ENCODE measurements around the gene DIS3L2.

The DIS3L2 gene

DNA sequence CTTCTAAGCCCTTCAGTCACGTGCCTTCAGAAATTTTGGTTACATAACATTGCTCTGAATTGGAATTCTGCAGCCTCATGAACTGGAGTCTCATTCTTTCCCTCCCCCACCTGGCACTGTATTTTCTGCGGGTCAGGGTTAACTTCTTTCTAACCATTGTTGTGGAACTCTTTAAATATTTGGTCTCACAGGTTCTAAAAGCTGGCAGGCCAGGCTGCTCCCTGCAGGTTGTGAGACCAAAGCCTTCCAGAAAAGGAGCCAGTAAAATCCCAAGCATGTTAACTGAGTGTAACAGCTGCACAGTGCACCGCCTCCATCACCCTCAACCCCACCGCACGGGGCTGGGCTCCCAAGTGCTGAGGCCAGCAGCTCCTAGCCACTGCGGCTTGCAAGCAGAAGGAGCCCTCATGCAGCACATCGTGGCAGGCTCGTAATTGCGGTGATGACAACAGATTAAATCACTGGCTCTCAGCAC, 243.0 kb downstream of the DIS3L2 start:
- DNase-seq = no peak

DNA sequence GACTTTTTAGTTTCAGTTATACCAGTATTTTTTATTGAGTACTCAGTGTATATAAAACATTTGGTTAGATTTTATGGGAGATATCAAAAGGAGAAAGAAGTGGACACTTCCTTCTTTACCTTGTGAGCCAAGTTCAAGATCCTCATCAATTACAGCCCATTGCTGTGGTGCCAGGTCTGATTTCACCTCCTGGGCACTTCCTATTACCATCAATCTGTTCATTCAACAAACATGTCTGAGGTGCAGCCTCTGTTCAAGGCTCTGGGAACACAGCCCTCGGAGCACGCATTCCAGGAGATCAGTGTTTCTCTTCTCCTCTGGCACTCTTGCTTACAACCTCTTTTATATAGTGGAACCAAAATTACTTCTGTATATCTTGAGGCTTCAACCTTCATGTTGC, 245.7 kb downstream of the DIS3L2 start:
- no peak for DNase-seq

DNA sequence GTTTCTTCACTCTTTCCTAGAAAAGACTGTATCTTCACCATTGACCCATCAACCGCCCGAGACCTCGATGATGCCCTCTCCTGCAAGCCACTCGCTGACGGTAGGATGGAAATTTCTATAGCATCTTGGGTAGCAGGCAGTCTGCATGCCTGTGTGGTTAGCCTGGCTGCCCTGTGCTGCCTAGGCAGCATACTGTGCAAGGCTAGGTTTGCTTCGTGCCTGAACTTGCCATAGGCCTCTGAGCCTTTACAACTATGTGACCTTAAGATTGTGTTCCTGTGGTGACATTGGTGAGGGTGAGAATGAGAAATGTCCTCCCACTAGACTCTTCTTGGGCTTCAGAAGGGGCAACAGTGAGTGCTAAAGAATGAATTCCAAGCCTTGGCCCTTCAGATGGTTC, 248.8 kb downstream of the DIS3L2 start:
- no peak for DNase-seq

DNA sequence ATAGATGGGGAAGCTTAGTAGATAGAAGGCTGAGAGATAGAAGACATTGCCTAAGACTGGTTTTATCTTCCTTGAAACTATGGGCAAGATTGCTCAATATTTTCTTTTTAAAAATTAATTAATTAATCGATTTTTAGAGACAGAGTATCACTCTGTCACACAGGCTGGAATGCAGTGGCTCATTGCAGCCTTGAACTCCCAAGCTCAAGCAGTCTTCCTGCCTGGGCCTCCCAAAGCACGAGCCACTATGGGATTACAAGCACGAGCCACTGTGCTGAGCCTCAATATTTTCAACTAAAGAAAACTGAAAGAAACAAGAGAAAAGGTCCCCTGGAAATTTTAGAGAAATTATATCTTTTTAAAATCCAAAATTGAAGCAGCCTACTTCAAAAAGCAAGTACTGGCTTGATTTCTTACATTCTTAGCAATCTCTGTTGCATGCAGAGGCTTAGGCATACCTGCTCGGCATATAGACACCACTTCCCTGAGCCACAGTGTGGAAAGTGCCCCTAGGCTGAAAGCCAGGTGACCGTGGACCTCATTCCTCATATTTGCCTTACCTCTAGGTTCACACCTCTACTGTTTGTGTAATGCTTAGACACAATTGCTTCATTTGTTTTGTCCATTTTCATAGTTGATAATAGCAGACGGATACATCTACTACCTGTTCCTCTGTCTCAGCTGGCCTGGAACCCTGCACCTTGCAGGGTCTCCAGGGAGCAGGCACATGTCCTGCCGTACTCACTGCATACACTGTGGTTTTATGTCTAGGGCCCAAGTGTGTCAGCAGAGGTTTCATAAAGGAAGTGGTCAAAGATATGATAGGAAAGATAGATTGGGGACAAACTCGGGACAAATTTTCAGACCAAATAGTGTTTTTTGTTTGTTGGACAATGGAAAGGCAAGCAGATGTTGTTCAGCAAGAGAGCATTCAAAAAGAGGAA, 250.5 kb downstream of the DIS3L2 start:
- DNase-seq = no peak

DNA sequence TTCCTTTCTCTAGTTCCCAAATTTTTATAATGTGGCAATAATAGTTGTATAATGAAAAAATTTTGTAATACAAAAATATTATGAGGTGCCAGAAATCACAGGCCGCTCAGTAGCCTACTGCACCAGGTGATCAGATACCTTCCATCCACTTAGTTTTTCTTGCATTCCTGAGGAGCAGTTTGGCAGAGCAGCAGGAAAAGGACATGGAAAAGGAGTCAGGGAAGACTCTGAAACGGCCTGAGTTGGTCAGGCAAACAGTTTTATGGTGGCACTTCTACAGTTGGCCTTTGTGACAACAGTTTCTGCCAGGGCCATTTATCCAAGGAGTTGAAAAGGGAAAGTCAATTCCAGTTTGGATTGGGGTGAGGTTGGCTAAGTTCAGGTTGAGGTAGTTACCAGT, 251.7 kb downstream of the DIS3L2 start:
- no peak for DNase-seq

DNA sequence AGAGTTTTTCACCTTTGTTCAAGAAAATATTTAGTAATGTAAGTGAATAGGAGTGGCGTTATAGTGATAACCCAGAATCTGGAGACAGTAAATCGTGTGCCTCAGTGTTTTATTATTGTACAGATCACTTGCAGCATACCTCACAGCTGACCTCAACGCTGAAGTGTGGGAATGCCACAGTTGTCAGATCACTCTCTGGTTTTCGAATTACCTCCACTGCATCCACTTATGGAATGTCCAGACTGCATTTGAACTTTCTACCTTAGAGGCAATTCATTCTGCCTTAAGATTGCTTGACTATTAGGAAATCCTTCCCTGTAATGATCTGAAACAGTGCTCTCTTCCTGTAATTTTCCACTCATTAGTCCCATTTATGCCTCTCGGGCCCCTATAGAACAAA, 252.5 kb downstream of the DIS3L2 start:
- DNase-seq = no peak

DNA sequence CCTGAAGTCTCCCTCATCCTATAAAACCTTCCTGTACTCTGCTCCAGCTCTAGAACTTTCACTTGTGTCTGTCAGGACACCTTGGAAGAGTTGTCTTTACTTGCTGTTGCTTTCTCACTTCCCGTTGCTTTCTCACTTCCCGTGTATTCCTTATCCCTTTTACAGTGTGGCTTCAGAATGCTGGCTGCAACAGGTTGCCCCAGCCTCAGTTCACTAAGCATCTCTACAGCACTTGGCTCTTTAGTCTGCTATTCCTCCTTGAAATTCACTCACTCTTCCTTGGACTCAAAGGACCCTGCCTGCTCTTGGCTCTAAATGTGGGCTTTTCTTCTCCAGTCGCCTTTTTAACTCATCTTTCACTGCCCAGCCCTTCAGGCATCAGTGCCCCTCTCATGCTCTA, 254.5 kb downstream of the DIS3L2 start:
- DNase-seq = no peak

DNA sequence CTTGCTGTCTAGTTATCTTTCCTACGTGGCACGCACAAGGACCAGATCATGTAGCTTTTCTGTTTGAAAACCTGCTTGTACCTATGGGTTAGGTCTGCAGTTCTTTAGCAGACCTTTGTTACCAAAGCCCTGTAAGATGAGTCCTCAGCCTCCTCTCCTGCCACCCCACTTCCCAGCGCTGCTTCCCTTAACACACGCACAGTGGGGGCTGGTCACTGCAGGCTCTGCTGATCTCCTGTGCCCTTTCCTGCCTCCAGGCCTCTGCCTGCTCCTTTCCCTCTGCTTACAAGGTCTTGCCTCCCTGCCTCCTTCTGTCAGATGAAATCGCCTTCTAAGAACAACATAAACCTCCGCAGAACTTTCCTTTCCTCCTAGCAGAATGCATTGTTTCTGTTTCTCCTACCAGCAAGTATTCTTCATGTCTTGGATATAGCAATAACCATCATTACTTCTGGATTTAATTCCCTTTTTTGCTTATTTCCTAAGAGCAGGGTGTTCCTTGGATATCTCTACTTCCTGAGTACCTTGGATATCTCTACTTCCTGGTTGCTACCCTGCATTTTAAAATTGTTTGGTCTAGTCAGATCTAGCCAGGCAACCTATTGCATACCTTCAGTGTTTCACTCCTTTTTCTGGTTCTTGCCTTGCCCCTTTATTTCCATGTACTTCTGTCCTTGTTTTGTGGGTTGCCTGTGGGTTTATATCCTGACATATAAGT, 257.4 kb downstream of the DIS3L2 start:
- no peak for DNase-seq

DNA sequence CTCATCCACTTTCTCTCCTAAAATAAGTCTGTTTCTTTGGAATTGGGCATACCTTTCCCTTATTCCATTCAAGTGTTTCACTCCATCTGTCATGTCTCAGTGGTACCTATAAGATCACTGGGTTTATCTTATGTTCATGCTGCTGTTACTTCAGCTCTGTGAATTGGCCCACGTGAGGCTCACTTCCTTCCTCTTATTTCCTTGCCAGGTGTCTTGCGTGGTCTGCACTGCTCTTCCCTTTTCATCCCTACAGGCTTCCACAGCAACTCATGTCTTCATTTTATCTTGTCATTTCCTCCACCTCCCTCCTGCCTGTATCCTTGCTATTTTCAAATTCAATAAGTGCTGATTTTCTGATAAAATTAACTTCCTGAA, 258.0 kb downstream of the DIS3L2 start:
- no peak for DNase-seq

DNA sequence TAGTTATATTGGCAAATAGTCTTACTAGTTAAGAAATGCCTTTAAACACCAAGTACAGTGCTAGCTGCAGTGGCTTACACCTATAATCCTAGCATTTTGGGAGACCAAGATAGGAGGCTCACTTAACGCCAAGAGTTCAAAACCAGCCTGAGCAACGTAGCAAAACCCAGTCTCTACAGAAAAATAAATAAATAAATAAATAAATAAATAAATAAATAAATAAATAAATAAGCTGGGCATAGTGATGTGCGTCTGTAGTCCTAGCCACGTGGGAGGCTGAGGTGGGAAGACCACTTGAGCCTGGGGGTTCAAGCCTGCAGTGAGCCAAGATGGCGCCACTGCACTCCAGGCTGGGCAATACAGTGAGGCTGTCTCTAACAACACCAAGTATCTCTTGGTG, 258.4 kb downstream of the DIS3L2 start:
- no peak for DNase-seq

DNA sequence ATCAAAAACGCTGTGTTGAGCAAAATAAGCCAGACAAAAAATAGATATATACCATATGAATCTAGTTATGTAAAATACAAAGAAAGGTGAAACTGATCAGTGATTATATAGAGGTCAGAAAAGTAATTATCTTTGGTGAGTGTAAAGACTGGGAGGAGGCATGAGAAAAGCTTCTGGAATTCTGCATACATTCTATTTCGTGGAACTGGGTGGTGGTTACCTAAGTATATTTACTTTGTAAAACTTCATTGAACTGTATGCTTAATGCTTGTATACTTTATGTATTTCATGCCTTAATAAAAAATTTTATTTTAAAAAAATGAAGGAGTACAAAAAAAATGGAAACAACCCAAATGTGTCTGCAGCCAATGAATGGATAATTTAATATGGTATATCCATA, 263.9 kb downstream of the DIS3L2 start:
- DNase-seq = no peak

DNA sequence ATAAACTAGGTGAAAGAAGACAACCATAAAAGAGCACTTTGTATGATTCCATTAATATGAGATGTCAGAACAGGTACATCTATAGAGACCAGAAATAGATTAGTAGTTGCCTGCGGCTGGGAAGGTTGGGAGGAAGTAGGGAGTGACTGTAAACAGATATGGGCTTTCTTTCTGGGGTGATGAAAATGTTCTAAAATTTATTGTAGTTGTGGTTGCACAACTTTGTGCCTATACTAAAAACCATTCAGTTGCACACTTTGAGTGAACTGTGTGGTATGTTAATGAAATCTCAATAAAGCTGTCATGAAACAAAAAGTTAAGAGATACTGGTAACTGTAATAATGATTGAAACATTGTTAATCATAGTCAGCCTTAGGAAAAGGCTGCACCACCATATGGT, 264.4 kb downstream of the DIS3L2 start:
- no peak for DNase-seq

DNA sequence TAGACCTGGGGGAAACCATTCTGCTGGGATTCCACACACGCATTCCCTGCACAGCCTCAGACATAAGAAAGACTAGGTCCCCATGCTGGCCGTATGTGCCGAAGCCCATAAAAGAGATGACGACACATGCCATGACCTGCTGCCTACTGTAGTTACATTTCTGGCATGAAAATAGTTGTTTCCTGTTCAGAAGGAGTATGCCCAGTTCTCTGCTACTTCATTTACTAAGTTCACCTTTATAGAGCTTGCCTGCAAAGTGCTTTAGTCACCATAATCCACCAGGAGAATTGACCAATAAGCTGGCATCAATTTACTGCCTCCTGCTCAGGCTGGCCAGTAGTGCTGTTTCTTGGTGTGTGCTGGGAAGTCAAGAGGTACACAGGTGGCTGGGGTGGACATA, 266.8 kb downstream of the DIS3L2 start:
- DNase-seq = no peak

DNA sequence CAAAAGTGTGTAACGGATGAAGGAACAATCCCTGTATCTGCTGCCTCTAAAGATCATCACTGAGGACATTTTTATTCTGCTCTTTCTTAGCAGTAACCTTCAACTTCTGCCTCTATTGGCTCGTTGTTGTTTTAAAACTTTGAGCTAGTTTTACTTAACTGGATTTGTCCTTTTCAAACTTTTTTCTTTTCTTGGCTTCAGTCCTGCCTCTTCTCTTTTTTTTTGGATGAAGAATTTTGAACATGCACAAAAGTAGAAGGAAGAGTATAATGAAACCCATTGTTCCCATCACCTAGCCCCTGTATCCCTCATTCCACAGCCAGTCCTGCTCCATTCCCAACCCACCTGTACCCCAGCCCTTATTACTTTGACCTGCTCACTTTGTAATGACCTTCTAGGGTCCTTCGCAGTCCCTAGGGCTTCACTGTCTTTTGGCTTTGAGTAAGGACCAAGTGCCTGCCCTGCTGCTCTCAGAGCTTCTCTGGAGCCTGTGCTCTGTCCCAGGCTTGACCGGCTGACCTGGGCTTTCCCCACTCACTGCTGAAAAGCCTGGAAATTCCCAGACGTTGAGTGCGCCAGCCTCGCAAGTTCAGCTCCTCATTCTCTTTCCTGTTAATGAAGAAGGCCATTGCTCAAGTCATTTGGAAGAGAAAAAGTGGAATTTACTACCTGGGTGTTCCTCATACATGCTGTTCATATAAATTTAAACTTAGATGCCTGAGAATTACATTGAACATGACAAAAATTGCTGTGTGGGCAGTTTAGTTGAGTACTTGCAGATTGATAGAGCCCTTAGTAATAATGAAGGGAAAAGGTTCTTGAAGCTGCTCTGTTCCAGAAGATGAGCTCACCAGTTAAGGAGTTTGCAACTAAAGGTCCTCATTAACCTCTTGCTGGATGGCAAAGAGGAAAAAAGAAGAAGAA, 267.7 kb downstream of the DIS3L2 start:
- no peak for DNase-seq

DNA sequence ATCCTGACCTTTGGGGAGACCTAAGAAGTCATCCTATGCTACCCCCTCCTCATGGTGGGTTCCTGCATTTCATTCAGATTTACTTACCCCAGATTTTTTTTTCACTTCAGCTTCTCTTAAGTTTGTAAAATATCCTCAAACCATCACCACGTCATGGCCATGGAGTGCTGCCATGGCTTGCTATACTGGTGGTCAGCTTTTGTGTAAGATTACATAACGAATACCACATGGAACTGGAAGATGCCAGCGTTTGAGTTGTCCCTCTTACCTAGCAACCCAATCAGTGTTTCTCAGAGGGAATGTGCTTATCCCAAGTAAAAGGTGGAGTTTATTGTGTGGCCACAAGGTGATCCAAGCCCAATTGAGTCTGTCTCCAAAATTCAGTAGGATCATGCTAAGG, 268.4 kb downstream of the DIS3L2 start:
- DNase-seq = no peak

DNA sequence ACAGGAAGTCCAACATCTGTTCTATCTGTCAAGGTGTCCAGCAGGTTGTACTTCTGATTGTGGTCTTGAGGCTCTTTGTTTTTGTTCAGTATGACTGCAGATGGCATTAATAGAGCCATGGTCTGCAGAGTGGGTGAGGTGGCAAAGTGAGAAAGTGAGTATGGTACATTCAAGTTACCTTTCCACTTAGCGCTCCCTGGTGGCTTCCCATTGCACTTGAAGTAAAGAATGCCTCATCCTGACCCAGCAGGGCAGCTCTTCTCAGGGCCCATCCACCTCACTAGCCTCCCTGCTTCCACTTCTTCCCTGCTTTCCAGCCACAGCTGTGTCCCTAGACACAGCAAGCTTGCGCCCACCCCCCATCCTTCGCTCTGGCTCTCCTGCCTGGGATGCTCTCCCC, 269.0 kb downstream of the DIS3L2 start:
- peak; percentile 69 for DNase-seq

DNA sequence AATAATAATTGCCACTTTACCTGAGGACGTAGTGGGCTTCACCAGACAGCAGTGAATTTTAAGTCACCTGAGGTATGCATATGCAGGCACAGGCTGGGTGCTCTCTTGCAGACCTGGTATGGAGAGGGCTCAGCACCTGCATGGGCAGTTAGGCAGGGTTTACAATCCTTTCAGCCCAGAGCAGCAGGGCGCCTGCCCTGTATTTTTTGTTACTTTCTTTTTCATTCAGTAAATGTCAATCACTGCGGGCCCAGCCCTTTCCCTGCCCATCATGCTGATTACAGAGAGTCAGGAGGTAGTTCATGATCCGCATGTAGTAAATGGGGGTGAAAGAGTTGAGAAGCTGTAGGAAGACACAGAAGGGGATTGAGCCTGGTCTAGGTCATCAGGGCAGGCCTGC, 270.0 kb downstream of the DIS3L2 start:
- no peak for DNase-seq

DNA sequence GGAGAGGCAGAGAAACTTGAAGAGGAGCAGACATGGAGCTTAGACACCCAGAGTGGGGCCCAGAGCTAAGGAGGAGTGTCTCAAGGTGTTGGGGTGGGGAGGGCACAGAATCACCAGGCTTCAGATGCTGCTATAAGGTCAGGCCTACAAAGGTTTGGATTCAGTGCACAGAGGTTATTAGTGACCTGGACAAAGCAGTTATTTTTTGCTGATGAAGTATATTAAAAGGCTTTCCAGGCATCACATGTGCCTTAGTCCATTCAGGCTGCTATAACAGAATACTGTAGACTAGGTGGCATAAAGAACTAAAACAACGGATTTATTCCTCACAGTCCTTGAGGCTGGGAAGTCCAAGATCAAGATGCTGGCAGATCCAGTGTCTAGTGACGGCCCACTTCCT, 271.4 kb downstream of the DIS3L2 start:
- DNase-seq = no peak

DNA sequence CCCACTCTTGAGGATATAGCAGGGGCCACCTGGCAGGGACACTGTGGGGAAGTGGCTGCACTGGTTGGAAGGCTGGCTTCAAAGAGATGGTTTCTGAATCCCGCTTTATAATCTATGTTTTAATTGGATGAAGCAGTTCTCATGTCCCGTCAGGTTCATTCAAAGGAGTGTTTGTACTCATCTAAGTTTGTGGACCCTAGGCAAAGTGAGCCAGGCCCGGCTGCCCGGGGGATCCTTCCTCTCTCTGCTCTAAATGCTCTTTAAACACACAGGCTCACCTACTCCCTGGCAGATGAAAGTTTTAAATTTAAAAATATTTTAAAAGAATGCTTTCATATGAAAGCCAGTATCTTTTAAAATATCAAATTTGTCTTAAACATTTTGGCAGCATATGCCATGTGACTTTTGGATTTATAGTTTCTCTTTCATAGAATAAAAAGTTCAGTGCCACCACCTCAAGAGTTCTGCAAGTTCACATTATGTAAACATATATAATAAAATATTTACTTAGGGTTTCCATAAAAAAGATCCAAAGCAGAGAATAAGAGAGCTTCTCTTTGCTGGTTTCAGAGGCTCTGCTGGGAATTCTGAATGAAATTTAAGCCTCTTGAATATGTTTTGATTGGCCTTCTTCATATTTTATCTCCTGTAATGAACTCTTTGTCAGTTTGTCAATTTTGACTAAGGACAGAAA, 273.6 kb downstream of the DIS3L2 start:
- peak; percentile 89 for DNase-seq

DNA sequence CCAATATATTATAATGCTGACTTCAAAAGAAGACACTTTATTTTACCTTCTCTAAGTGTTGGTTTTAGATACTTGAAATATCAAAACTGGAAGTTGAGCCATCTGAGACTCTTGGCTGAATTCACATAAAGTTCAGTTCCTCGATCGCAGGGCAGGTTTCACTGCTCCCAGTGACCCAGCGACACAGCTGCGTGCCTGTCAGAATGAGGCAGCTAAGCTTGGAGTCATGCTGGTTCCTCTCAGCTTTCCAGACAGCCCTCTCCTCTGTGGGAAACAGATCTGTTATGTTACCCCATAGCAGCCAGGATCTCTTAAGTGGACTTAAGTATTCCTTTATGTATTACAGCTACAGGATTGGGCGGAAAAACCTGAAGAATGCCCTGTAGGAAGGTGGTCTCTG, 274.2 kb downstream of the DIS3L2 start:
- DNase-seq = peak; percentile 75

DNA sequence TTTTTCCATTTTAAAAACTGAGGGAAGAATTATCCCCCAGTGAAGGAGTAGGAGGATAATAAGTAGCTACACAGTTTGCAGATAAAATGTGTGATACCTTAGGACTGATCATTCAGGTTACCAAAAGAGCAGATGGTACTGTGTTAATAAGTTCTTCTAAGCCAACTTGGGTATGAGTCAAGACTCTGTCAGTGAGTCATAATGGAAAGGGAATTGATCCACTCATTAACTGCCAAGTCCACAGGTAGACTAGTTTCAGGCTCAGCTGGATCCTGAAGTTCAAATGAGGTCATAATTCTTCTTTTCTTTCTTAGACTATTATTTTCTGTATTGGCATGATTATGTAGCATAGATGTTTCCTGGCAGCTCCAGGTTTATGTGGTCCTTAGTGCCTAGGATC, 274.7 kb downstream of the DIS3L2 start:
- DNase-seq = peak; percentile 30

DNA sequence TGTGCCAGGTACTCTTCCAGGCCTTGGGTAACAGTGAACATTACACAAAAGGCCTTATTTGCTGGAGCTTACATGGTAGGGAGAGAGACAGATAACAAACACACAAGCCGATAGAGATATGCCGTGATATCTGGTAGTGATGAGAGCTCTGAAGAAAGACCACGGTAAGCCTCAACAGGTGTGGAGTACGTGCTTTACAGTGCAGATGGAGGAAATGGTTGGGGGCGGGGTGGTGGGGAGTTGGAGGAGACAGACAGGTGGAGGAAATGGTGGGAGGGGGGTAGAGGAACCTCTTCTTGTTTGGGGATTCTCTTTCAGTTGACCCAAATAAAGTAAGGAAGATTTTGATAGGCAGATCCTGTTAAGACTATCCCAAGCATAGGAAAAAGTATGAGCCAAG, 276.0 kb downstream of the DIS3L2 start:
- peak; percentile 72 for DNase-seq

DNA sequence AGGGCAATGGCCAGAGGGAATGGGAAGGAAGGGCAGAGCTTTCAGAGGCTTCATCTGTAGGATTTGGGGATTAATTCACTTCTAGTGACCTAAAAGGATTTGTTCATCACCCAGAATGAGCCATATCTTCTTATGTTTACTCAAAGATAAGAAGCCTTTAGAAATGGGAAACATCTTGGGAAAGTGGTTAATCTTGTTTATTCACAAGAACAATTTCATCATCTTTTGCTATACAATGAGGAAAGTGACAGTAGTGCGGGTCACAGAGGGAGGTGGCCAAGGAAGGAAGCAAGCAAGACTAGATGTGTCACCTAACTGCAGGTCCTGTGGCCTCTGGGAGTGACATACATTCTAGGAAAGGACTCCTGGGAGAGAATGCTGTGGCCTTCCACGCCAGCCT, 276.6 kb downstream of the DIS3L2 start:
- DNase-seq = no peak
